Breast epithelium (tissue), 4 donors: ENCODE data around the gene CD163L1. TPM values are rescaled to one million over a fixed set of nuclear protein-coding genes. Genes with fewer than 3 reads are reported as not detected.

ENCODE experiments used
- DNase-seq, 2 donors: peaks; one replicate each; pipeline ENCODE4 v3.0.0-alpha.2; 2019; ENCODE audit warnings: low spot score in 2 of 2
- H3K27ac ChIP-seq, 2 donors: fragments of 200-600 bp; sonication (generic) in 1 of 2; one replicate each; pipeline ENCODE4 v1.5.1; 2016 to 2019; ENCODE audit warnings: mild to moderate bottlenecking in 1 of 2
- H3K27me3 ChIP-seq, 2 donors: fragments of 200-600 bp; sonication (generic) in 1 of 2; one replicate each; pipeline versions ENCODE4 v1.5.1 to v1.6.0; 2017 to 2019; ENCODE audit warnings: control low read depth in 1 of 2, mild to moderate bottlenecking in 1 of 2
- H3K36me3 ChIP-seq: fragments of 200-600 bp; one replicate; pipeline ENCODE4 v1.5.1; 2019
- H3K4me1 ChIP-seq, 2 donors: fragments of 200-600 bp; sonication (generic); one replicate each; pipeline ENCODE4 v1.5.1; 2016 to 2019; ENCODE audit warnings: control low read depth in 1 of 2
- H3K4me3 ChIP-seq, 3 donors: fragments of 200-600 bp; sonication (generic); 1 replicate in 2 of 3; 2 replicates in 1 of 3; pipeline ENCODE4 v1.5.1; 2016 to 2019; ENCODE audit warnings: mild to moderate bottlenecking in 3 of 3, moderate library complexity in 2 of 3
- H3K9me3 ChIP-seq, 2 donors: fragments of 200-600 bp; sonication (generic) in 1 of 2; one replicate each; pipeline ENCODE4 v1.5.1; 2016 to 2019; ENCODE audit warnings: control low read depth in 1 of 2
- CTCF ChIP-seq, 3 donors: fragments of 450-650 bp; IDR thresholded peaks; one replicate each; pipeline ENCODE4 v1.5.1; 2016 to 2017; ENCODE audit warnings: antibody characterized with exemption in 3 of 3, mild to moderate bottlenecking in 3 of 3, moderate library complexity in 3 of 3
- POLR2A ChIP-seq: fragments of 450-650 bp; IDR thresholded peaks from one replicate; pipeline ENCODE4 v1.6.1; 2016; ENCODE audit warnings: antibody characterized with exemption, mild to moderate bottlenecking, moderate library complexity
- POLR2AphosphoS5 ChIP-seq, 3 donors: sonication (generic); formaldehyde crosslinking; IDR thresholded peaks; one replicate each; pipeline ENCODE4 v1.6.1; 2017; ENCODE audit warnings: antibody characterized with exemption in 3 of 3
- intact Hi-C: fragments of 100-400 bp; cut with DNase I; formaldehyde crosslinking; loops from one replicate; pipeline ENCODE4 v1.15.1; 2023; ENCODE audit warnings: low total_unique reads
- total RNA-seq, 3 donors: library from RNA; depleted of rRNA; stranded (reverse); fragments of >200 nt; gene quantifications; one replicate each; pipeline ENCODE4 v1.1.0, GENCODE V29; 2016

Gene CD163L1
- total RNA-seq, 3 donors from 2014 or later: 0.33 to 14.9 (median 3.5) TPM

- TF ChIP-seq CTCF (IDR thresholded peaks at IDR 0.05) (no peak), POLR2AphosphoS5 (IDR thresholded peaks at IDR 0.05) (no peak), POLR2A (no peak)
- Histone ChIP-seq H3K27me3 (no peaks in the 10 kb centered on the region), H3K9me3 (no peaks in the 10 kb centered on the region), H3K27ac (no peak overlapping the region), H3K4me3 (no peak overlapping the region), H3K36me3 (no peaks in the 10 kb centered on the region), H3K4me1 (no peaks in the 10 kb centered on the region)
- no peak for DNase-seq
- intact Hi-C loops: no loop called here
These were observed 81.2 kb downstream of the CD163L1 start for GRCh38 chr12:7362734-7363133.

- Histone ChIP-seq H3K9me3 (no peaks in the 10 kb centered on the region), H3K36me3 (no peaks in the 10 kb centered on the region), H3K4me3 (no peak overlapping the region), H3K27ac (no peak overlapping the region), H3K4me1 (no peaks in the 10 kb centered on the region), H3K27me3 (no peaks in the 10 kb centered on the region)
- intact Hi-C loops: no loop called here
- TF ChIP-seq POLR2AphosphoS5 (IDR thresholded peaks at IDR 0.05) (no peak), POLR2A (no peak)
- no peak for DNase-seq
These were observed 82.7 kb downstream of the CD163L1 start for GRCh38 chr12:7361265-7361664.

- no peak for DNase-seq
- Histone ChIP-seq H3K36me3 (no peaks in the 10 kb centered on the region), H3K27ac (no peak overlapping the region), H3K4me3 (no peak overlapping the region), H3K9me3 (no peaks in the 10 kb centered on the region), H3K27me3 (no peaks in the 10 kb centered on the region), H3K4me1 (no peaks in the 10 kb centered on the region)
- intact Hi-C loops: no loop called here
- TF ChIP-seq POLR2A: no peak
- TF ChIP-seq POLR2AphosphoS5 (IDR thresholded peaks at IDR 0.05): no peak
- no peak for TF ChIP-seq CTCF (IDR thresholded peaks at IDR 0.05)
These were observed 89.4 kb downstream of the CD163L1 start for GRCh38 chr12:7354529-7354928.

GRCh38 chr12:7352661-7353060 lies 91.3 kb downstream of the CD163L1 start:
- intact Hi-C loops: no loop called here
- TF ChIP-seq CTCF (IDR thresholded peaks at IDR 0.05): no peak
- TF ChIP-seq POLR2AphosphoS5 (IDR thresholded peaks at IDR 0.05): no peak
- no peak for TF ChIP-seq POLR2A
- Histone ChIP-seq H3K9me3 (no peaks in the 10 kb centered on the region), H3K4me1 (no peaks in the 10 kb centered on the region), H3K36me3 (no peaks in the 10 kb centered on the region), H3K27ac (no peak overlapping the region), H3K4me3 (no peak overlapping the region), H3K27me3 (no peaks in the 10 kb centered on the region)
- DNase-seq: no peak

- Histone ChIP-seq H3K4me1 (no peaks in the 10 kb centered on the region), H3K4me3 (no peak overlapping the region), H3K27me3 (no peaks in the 10 kb centered on the region), H3K27ac (no peak overlapping the region), H3K9me3 (no peaks in the 10 kb centered on the region), H3K36me3 (no peaks in the 10 kb centered on the region)
- intact Hi-C loops: no loop called here
- TF ChIP-seq POLR2AphosphoS5 (IDR thresholded peaks at IDR 0.05) (no peak), POLR2A (no peak), CTCF (IDR thresholded peaks at IDR 0.05) (no peak)
- DNase-seq: no peak
These were observed 92.8 kb downstream of the CD163L1 start for GRCh38 chr12:7351177-7351576.

- intact Hi-C loops: no loop called here
- TF ChIP-seq POLR2A (no peak), CTCF (IDR thresholded peaks at IDR 0.05) (no peak), POLR2AphosphoS5 (IDR thresholded peaks at IDR 0.05) (no peak)
- no peak overlapping the region for H3K4me3 ChIP-seq
- DNase-seq: no peak
- H3K27ac ChIP-seq: no peak overlapping the region
- H3K9me3 ChIP-seq: peaks cover 8 to 14% of the 10 kb centered on the region in 2 donors
- H3K4me1 ChIP-seq: no peaks in the 10 kb centered on the region
- no peaks in the 10 kb centered on the region for H3K36me3 ChIP-seq
- no peaks in the 10 kb centered on the region for H3K27me3 ChIP-seq
These were observed 94.5 kb downstream of the CD163L1 start for GRCh38 chr12:7349418-7349817.
